HG02938 (cell line): Measurements from ENCODE around the gene SCAMP4.

ENCODE experiments used
- ATAC-seq: cut with Tn5 transposase; IDR thresholded peaks from one replicate; pipeline ENCODE4 v1.9.1; 2021; ENCODE audit warnings: mild to moderate bottlenecking, moderate library complexity; ENCODE audit not compliant: unreplicated experiment

Gene SCAMP4

DNA sequence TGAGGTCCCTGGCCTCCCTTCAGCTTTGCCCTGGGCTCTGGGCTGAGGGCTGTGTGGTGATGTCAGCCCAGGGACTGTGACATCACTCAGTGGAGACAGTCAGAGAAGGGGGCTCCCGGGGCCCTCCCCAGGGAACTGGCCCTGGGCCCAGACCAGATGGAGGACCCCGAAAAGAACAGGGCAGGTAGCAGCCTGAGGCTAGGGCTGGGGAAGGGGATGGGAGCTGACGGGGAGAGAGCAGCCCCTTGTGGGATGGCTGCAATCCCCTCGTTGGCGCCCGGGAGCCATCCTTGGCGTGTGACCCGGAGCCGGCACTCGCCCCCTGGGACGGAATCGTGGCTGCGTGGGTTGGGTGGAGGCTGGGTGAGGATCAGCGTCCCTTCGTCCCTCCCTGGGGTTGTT is 49.3 kb downstream of the SCAMP4 start:
- no peak for ATAC-seq

DNA sequence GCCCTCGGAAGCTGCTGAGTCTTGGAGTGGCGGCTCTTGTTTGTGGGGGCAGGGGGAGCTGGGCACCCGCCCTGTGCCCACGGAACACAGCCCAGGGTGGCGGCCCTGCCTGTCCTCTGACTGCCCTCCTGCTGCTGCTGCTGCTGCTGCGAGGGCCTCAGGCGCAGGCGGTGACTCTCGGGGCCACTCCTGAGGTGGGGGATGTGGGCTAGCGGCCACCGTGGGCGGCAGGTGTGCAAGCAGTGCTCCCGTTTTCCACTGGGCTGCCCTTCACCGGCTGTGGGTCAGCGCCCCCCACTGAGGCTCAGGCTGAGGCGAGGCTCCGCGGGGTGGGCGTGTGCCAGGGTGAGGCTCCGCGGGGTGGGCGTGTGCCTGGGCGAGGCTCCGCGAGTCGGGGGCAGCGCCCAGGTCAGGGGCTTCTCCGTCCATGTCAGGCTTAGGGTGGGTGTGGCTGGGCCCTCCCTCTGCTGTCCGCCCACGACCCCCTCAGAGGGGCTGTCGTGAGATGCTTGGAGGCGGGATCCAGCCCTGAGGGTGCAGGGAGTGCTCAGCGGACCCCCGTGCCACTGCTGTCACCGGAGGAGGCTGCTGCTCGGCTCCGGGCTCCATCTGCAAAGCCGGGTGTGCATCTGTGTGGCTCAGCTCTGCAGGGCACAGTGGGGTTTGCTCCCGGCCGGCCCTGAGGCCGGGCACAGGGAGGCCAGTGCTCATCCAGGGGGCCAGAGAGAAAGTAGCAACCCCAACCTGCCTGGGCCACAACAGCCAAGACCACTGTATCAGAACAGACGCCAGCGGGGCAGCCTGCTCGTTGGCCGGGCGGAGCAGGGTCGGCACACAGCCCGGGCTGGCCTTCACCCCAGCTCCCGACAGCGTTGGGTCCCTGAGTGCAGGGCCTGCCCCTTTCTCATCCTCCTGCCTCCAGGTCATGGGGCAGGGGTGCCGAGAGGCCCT is 50.2 kb downstream of the SCAMP4 start:
- ATAC-seq, result no peak

DNA sequence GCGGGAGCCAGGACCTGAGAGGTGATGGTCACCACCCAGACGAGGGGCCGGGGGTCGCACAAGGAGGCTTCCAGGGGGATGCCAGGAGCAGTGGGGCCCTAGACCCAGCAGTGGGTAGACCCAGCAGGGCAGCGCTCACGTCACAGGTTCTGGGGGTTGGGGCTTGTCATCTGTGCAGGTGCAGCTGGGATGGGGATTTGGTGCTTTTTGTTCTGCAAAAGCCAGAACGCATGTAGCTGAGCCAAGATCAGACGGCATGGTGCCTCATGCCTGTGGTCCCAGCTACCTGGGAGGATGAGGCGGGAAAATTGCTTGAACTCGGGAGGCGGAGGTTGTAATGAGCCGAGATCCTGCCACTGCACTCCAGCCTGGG is 50.9 kb downstream of the SCAMP4 start:
- ATAC-seq, result no peak

DNA sequence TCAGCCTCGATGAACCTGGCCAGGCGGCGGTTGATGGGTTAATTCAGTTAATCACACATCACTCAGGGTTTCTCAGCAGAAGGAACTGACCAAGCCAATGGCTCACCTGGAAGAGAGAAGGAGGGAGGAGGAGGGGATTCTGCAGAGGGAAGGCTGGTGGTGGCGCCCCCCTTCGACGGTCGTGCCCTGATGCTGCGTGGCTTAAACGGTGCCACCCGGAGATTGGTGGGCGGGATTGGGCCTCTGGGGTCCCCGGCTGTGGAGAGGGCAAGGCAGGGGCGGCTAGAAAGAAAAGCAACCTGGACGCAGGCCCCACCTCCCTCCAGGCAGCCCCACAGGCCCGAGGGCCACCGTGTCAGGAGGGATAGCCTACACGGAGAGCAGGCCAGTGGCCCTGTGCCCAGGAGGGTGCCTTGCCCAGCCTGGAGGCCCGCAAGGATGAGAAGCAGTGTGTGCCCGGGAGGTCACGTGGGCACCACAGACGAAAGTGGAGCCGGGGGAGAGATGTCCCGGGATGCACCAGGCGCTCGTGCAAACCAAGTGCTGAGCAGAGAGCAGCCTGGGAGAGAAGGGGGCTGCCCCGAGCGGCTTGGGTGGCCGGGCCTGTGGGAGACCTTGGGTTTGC is 51.8 kb downstream of the SCAMP4 start:
- no peak for ATAC-seq

DNA sequence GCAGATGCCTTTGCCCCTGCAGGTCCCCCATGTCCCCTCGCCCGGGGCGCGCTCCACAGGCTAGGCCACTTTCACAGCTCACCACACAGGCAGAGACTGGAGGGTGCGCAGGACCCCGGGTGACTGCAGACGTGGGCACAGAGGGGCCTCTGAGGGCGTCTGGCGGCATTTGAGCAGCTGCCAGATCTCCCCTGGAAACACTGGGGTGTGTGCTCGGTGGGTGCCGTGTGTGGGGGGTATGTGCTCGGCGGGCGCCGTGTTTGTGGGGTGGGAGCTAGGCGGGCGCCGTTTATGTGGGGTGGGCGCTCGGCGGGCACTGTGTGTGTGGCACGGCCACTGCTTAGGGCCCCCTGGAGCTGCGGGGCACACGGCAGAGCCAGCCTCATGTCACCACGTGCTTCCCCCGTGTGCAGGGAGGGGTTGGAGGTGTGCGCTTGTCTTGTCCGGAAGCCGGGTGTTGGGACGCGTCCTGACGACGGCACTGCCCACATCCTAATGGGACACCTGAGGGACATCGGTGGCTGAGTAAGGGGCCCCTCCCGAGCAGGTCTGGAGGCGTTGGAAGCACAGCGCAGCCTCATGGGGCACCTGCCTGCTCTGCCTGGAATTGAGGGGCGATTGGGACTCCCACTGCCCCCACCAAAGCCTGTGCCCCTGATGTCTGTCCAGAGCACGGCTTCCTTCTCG is 52.5 kb downstream of the SCAMP4 start:
- no peak for ATAC-seq

DNA sequence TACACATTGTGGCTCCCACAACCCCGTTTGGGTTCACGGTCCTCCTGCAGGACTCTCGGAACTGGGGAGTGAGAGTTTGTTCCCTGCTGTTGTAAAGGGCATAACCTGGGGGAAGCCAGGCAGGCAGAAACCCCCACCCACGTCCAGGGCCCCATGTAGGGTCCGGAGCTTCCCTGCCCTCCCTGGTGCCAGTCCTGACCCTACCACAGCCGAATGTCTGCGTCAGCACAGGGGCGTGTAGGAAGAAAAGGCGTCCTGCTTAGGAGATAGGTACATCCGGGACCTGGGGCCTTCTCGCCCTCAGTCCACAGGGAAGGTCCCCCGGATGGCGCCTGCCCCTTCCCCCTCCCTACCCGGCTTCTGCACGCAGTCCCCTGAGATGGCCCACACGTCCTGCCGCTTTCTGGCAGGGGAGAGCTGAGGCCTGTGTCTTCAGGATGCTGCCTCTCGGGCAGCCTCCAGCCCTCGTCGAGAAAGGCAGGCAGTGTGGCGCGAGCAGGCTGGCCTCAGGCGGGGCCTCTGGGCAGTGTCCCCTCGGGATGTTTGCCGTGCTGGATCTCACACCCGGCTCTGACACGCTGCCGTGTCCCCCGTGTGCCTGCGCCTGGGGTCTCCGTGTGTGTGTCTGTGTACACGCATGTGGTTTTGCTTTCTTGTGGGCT is 54.9 kb downstream of the SCAMP4 start:
- ATAC-seq, result no peak

DNA sequence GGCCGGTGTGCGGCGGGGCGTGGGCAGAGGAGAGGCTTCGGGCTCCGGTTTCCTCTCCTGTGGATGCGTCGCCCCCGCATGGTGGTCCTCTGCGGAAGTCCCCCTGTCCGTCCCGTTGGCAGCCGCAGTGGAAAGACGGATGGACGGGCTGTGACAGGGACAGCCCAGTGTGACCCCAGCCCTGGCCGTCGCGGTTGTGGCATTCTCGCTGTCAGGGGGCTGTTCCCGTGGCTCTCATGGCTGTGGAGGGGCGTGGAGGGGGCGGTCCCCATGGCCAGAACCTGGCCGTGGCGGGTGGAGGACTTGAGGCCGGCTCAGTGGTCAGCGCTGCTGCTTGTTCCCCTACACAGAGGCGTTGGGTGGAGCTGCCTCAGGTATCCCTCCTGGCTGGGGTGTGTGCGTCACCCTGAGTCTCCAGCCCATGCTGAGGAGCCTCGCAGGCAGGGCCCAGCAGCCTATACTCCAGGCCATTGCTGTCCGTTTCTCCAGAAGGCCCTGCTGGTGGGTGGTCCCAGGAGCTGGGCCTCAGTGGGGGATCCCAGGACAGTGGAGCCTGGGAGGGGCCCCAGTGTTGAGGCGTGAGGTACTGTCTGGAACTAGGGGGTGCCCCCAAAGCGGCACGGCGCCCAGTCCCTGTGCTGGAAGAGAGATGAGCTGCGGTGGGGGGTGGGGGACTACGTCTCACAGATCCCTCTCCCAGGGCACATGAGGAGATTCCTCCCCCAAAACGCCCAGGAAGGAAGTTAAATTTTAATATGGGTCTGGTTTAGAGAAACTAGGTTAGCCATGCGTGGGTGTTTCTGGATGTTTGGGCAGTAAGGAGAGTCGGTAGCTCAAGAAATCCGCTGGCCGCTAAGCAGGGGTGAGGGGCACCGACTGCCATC is 56.0 kb downstream of the SCAMP4 start:
- no peak for ATAC-seq

DNA sequence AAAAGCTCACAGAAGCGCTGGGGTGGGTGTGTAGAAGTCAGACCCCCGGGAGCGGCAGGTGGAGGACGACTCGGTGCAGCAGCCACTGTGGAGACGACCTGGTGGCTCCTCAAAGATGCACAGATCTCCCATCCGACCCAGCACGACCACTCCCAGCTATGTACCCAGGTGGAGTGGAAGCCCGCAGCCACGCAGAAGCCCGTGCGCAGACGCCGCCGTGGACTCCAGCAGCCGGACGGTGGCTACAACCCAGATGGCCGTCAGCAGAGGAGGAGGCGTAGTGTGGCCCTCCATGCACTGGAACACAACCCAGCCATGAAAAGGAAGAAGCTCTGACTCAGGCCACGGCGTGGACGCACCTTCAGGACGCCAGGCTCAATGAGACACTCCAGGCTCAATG is 57.5 kb downstream of the SCAMP4 start:
- no peak for ATAC-seq

DNA sequence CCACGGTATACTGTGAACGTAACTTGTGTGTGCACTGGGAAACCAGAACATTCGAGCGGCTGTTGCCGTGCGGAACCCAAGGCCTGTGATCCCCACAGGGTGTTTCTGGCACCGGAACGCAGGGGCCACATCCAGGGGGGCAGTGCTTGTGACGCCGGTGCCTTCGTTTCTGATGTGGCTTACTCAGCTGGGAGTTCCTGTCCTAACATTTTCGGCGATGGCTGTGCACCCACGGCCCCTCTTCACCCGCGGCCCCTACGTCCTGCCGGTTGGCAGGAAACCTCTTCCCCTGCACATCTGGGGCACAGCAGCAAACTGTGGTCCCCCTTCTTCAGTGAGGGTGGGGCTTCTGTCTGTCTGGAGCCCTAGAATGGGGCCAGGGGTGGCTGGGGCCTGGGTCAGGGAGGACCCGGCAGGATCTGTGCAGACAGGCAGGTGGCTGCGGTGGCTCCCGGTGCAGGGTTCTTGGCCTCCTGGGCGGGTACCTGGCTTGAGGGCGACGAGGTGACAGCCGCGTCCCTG is 61.9 kb downstream of the SCAMP4 start:
- no peak for ATAC-seq

DNA sequence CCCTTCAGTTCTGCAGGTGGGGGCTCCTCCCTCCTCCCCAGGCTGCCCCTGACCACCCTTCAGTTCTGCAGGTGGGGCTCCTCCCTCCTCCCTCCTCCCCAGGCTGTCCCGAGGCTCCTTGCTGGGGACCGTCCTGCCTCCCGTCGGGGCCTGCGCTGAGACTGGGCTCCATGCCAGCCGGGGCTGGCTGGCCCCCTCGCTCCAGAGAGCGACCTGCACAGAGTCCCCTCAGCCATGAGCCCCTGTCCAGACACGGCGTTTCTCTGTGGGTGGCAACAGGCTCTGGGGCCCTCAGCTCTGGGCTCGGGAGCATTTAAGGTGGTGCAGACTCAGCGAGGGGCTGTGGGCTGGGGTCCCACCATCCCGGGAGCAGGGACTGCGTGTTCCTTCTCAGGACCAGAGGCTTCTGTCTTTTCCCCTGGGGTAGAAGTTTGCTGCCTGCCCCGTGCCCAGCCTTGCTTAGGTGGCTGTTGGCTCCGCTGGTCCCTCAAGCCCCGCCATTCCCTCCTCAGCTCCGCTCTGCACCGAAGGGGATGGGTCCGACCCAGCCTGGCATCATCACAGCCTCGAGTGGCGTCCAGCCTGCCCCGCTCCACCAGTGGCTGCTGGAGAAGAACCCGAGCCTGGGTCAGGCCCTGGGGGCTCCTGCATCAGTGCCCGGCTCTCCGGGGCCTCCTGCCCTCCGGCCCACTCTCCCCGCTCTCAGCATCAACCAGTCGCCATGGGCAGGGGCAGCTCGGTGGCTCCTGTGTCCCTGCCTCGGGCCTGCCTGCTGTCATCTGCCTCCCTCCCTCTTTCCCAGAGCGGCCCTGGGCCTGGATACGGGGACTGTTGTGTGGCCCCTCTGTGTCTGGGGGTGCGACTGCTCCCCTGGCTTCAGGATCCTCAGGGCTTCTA is 63.3 kb downstream of the SCAMP4 start:
- no peak for ATAC-seq

DNA sequence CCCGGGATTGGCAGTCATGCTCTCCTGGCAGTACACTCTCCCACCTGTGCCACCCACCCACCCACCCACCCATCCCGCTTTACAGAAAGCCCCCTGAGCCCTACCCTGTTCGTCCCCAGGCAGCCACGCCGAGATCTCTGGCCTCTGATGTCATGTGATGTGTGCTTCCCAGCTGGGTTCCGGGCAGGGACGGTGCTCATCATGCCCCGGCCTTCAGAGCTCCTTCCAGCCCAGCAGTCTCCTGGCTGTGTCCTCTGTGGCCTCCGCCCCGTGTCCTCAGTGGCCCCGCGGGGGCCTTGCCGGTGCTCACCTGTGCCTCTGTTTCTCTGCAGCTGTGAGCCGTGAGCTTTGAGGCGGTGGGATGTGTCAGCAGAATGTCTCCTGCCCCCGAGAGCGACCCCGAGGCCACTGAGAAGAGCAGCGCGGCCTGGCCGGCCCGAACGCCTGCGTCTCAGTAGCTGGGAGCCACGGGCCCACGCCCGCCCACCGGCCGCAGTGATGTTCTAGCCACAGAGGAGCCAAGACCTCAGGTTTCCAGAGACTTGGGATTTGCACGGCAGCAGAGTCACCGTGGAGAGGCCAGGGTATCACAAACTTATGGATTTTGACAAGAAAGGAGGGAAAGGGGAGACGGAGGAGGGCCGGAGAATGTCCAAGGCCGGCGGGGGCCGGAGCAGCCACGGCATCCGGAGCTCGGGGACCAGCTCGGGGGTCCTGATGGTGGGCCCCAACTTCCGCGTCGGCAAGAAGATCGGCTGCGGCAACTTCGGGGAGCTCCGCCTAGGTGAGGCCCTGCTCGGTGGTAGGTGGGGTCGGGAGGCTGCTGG is 64.2 kb downstream of the SCAMP4 start:
- no peak for ATAC-seq

DNA sequence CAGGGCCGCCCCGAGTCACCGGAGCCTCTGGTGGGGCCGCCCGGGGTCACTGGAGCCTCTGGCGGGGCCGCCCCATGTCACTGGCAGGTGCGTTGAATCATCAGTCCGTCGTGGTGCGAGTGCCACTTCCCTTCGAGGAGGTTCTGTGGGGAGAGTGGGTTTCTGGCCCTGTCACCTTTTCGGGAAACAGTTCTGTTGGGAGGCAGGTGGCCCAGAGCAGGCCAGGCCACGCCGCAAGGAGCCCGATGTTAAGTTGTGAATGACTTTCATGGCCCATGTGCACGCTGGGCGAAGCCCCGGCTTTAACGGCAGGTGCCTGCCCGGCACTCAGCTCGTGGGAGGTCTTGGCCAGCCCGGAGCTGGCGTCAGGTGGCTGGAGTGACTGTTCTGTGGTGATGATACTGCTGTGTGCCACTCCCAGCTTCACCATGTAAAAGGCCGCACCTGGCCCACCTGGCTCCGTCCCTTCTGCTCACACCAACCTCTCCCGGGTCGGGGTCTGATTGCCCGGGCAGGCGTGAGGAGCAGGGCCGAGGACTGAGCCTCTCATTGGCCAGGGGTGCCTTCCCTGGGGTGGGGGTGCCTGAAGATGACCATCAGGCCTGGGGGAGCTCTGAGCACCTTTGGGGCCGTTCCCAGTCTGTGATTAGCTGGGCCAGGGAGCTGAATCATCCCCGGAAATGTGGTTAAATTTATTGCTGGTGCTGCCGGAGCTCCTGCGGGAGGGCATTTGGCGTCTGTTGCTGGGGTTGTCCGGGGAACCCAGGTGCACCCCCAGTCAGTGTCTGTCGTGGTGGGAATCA is 65.0 kb downstream of the SCAMP4 start:
- ATAC-seq, result no peak

DNA sequence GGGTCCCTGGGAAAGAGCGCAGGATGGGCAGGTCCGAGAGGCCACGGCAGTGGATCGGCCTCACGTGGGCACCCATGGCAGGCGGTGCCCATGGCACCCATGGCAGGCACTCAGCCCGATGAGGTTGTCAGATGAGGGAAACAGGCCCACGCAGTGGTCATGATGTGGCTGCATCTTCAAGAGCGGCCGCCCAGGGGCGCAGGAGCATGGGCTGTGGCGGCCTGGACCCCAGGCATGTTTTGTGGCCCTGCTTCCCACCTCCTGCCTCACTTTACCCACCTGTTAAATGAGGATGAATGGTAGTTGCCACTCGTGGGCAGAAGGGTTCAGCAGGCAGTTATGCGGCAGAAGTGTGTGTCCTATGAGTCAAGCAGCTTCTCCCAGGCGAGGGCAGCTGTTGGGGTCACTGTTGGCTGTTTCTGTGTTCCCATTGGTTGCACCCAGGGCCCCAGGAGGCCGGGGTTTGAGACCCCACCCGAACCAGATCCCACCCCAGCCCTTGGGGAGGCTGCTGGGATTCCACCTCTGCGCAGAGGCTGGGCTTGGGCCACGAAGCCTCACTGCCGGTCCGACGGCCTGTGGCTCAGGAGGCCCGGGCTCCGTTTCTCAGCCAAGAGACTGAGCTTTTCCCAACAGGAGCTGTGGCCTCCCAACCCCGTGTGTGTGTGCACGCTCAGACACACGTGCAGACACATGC is 65.8 kb downstream of the SCAMP4 start:
- no peak for ATAC-seq

DNA sequence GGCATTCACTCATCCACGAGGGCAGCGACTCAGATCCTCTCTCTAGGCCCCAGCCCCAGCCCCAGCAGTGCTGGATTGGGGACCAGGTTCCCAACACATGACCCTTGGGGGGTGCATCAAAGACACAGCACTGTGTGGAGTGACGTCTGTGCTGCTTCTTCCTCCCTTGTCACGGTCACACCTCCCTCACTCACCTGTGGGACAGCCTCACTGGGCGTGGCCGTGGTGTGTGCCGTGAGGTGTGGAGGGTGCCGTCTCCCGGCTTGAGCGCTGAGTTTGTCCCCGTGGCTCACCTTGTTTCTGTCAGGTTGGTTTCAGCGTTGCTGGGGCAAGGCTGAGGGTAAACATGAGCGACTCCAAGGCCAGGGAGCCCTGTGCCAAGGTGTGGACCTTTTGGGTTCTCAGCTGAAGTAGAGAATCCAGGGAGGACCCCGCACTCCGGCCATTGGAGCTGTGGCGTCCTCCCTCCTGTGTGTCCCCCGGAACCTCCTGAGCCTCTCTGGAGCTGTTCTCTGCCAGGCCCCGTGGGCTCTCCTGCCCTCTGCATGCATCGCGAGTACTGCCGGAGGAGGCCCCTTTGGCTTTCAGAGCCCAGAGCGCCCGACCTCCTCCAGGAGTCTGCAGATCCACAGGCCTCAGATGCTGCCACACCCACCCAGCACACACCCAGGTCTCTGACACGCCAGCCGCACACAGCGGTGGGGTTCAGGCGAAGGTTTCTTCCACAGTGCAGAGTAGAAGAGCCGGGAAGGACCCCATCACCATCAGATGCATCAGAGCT is 69.4 kb downstream of the SCAMP4 start:
- no peak for ATAC-seq

DNA sequence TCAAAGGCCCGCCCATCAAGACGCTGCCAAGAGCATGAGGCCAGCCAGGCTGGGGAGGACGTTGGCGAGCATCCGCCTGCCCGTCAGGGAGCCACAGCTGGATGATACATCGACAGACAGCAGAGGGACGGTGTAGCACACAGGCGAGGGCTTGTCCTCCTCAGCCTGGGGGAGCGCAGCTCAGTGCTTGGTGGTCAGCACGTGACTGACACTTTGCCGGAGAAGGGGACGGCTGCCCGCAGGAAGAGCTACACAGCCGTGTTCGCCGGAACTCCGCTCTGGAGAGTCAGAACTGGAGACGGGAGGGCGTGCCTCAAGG is 69.9 kb downstream of the SCAMP4 start:
- ATAC-seq, result no peak
